ENCODE measurements around the gene POP4.

- TF ChIP-seq CTCF (IDR thresholded peaks at IDR 0.05 in 2 of 3, conservative IDR thresholded peaks at IDR 0.05 in 1 of 3; ENCODE audit: insufficient read depth in 2 of 3, low read depth in 1 of 3, low read length in 3 of 3) (no peak), POLR2A (conservative IDR thresholded peaks at IDR 0.05) (no peak), MTA2 (IDR thresholded peaks at IDR 0.05; ENCODE audit: low read depth) (no peak), KAT8 (IDR thresholded peaks at IDR 0.05; ENCODE audit: low read depth) (no peak), HBP1 (CRISPR knock-in tag; IDR thresholded peaks at IDR 0.05) (no peak), CEBPG (CRISPR knock-in tag; IDR thresholded peaks at IDR 0.05) (no peak), CEBPG (tag; conservative IDR thresholded peaks at IDR 0.05 in 1 of 2, IDR thresholded peaks at IDR 0.05 in 1 of 2) (no peak), PATZ1 (CRISPR knock-in tag; IDR thresholded peaks at IDR 0.05; ENCODE audit: borderline replicate concordance) (no peak), ZNF143 (CRISPR knock-in tag; IDR thresholded peaks at IDR 0.05) (no peak), CXXC5 (CRISPR knock-in tag; IDR thresholded peaks at IDR 0.05) (no peak), NFATC3 (IDR thresholded peaks at IDR 0.05) (no peak), REST (IDR thresholded peaks at IDR 0.05; ENCODE audit: borderline replicate concordance) (no peak), REST (CRISPR knock-in tag; IDR thresholded peaks at IDR 0.05; ENCODE audit: low read depth) (no peak), JUNB (CRISPR knock-in tag; conservative IDR thresholded peaks at IDR 0.05) (no peak), PRDM10 (IDR thresholded peaks at IDR 0.05; ENCODE audit: partially characterized antibody) (no peak)
Measured at GRCh38 chr19:29571181-29571580, 34.9 kb upstream of the POP4 start.

All from K562 (cell line).